GM18520 (cell line): ENCODE data around the gene DAP.
A peak's percentile ranks its signal among the peaks of the same experiment; 100 is the strongest.

Experiments used
- ATAC-seq: cut with Tn5 transposase; IDR thresholded peaks from one replicate; pipeline ENCODE4 v1.9.1; 2021; ENCODE audit not compliant: unreplicated experiment

Gene DAP

GRCh38 chr5:10761933-10762775 is 1.1 kb upstream of the DAP start:
- ATAC-seq = no peak

GRCh38 chr5:10760921-10761184 is 181 bp downstream of the DAP start:
- ATAC-seq = no peak

GRCh38 chr5:10760096-10760920 is 726 bp downstream of the DAP start:
- peak; percentile 4 for ATAC-seq

GRCh38 chr5:10759111-10759510 is 1.9 kb downstream of the DAP start:
- no peak for ATAC-seq

GRCh38 chr5:10757922-10758555 is 3.0 kb downstream of the DAP start:
- ATAC-seq = no peak

- no peak for ATAC-seq
Measured at GRCh38 chr5:10757043-10757442, 4.0 kb downstream of the DAP start.

- peak; percentile 43 for ATAC-seq
Measured at GRCh38 chr5:10756549-10756948, 4.5 kb downstream of the DAP start.

GRCh38 chr5:10753178-10753577 is 7.9 kb downstream of the DAP start:
- ATAC-seq = no peak

- no peak for ATAC-seq
Measured at GRCh38 chr5:10752451-10752850, 8.6 kb downstream of the DAP start.

GRCh38 chr5:10750909-10751308 is 10.1 kb downstream of the DAP start:
- ATAC-seq = no peak

- no peak for ATAC-seq
Measured at GRCh38 chr5:10747678-10748622, 13.1 kb downstream of the DAP start.

GRCh38 chr5:10746711-10747110 is 14.3 kb downstream of the DAP start:
- ATAC-seq = no peak

GRCh38 chr5:10745133-10745532 is 15.9 kb downstream of the DAP start:
- ATAC-seq = no peak

- no peak for ATAC-seq
Measured at GRCh38 chr5:10744681-10745080, 16.4 kb downstream of the DAP start.

- ATAC-seq = no peak
Measured at GRCh38 chr5:10743951-10744350, 17.1 kb downstream of the DAP start.

- no peak for ATAC-seq
Measured at GRCh38 chr5:10743526-10743925, 17.5 kb downstream of the DAP start.

- no peak for ATAC-seq
Measured at GRCh38 chr5:10741661-10742060, 19.4 kb downstream of the DAP start.

- ATAC-seq = no peak
Measured at GRCh38 chr5:10740384-10740783, 20.6 kb downstream of the DAP start.

GRCh38 chr5:10737880-10738279 is 23.2 kb downstream of the DAP start:
- ATAC-seq = no peak

GRCh38 chr5:10736808-10737207 is 24.2 kb downstream of the DAP start:
- no peak for ATAC-seq

- ATAC-seq = no peak
Measured at GRCh38 chr5:10736354-10736753, 24.7 kb downstream of the DAP start.
